ENCODE data around the gene ZMIZ1. TPM values are rescaled to one million over a fixed set of nuclear protein-coding genes. Genes with fewer than 3 reads are reported as not detected.

The ZMIZ1 gene
- total RNA-seq, 1 donor from 2014 or later, result 11.5 TPM

- peaks cover 7 to 15% (median 13%) of the 10 kb centered on the region in 3 donors for H3K36me3 ChIP-seq (ENCODE audit: control insufficient read depth in 3 of 3, insufficient read depth in 3 of 3, low read length in 3 of 3)
- H3K9me3 ChIP-seq (ENCODE audit: control insufficient read depth in 3 of 3, low read length in 3 of 3), result no peaks in the 10 kb centered on the region
- peak overlapping the region in 2 of 3 donors; percentile 9 to 33 for H3K9ac ChIP-seq (ENCODE audit: low read depth in 1 of 3, low read length in 3 of 3)
- H3K27me3 ChIP-seq (ENCODE audit: control insufficient read depth in 3 of 3, insufficient read depth in 3 of 3, low read length in 3 of 3), result no peaks in the 10 kb centered on the region
- H3K27ac ChIP-seq (ENCODE audit: low read depth, low read length), result peak overlapping the region; percentile 29
- H3K4me1 ChIP-seq (ENCODE audit: control insufficient read depth in 3 of 3, insufficient read depth in 3 of 3, low read length in 3 of 3), result peaks cover 71 to 85% (median 83%) of the 10 kb centered on the region in 3 donors
- H3K4me3 ChIP-seq (ENCODE audit: low read length in 3 of 3), result no peak overlapping the region
Measured at GRCh38 chr10:79135790-79136189, 67.0 kb downstream of the ZMIZ1 start.

- H3K4me3 ChIP-seq (ENCODE audit: low read length in 3 of 3), result no peak overlapping the region
- peak overlapping the region; percentile 29 for H3K27ac ChIP-seq (ENCODE audit: low read depth, low read length)
- H3K9me3 ChIP-seq (ENCODE audit: control insufficient read depth in 3 of 3, low read length in 3 of 3), result no peaks in the 10 kb centered on the region
- peaks cover 75 to 85% (median 83%) of the 10 kb centered on the region in 3 donors for H3K4me1 ChIP-seq (ENCODE audit: control insufficient read depth in 3 of 3, insufficient read depth in 3 of 3, low read length in 3 of 3)
- H3K9ac ChIP-seq (ENCODE audit: low read depth in 1 of 3, low read length in 3 of 3), result peak overlapping the region in 1 of 3 donors; percentile 16
- H3K36me3 ChIP-seq (ENCODE audit: control insufficient read depth in 3 of 3, insufficient read depth in 3 of 3, low read length in 3 of 3), result peaks cover 7 to 16% (median 15%) of the 10 kb centered on the region in 3 donors
- H3K27me3 ChIP-seq (ENCODE audit: control insufficient read depth in 3 of 3, insufficient read depth in 3 of 3, low read length in 3 of 3), result no peaks in the 10 kb centered on the region
Measured at GRCh38 chr10:79136236-79137005, 67.7 kb downstream of the ZMIZ1 start.

- no peaks in the 10 kb centered on the region for H3K27me3 ChIP-seq (ENCODE audit: control insufficient read depth in 3 of 3, insufficient read depth in 3 of 3, low read length in 3 of 3)
- peaks cover 80 to 86% (median 85%) of the 10 kb centered on the region in 3 donors for H3K4me1 ChIP-seq (ENCODE audit: control insufficient read depth in 3 of 3, insufficient read depth in 3 of 3, low read length in 3 of 3)
- H3K9me3 ChIP-seq (ENCODE audit: control insufficient read depth in 3 of 3, low read length in 3 of 3), result no peaks in the 10 kb centered on the region
- H3K9ac ChIP-seq (ENCODE audit: low read depth in 1 of 3, low read length in 3 of 3), result peak overlapping the region; percentile 57 to 66 (median 58)
- peak overlapping the region; percentile 88 for H3K27ac ChIP-seq (ENCODE audit: low read depth, low read length)
- H3K4me3 ChIP-seq (ENCODE audit: low read length in 3 of 3), result peak overlapping the region in 2 of 3 donors; percentile 6 to 12
- peaks cover 7 to 18% (median 18%) of the 10 kb centered on the region in 3 donors for H3K36me3 ChIP-seq (ENCODE audit: control insufficient read depth in 3 of 3, insufficient read depth in 3 of 3, low read length in 3 of 3)
Measured at GRCh38 chr10:79137300-79137756, 68.6 kb downstream of the ZMIZ1 start.

DNA sequence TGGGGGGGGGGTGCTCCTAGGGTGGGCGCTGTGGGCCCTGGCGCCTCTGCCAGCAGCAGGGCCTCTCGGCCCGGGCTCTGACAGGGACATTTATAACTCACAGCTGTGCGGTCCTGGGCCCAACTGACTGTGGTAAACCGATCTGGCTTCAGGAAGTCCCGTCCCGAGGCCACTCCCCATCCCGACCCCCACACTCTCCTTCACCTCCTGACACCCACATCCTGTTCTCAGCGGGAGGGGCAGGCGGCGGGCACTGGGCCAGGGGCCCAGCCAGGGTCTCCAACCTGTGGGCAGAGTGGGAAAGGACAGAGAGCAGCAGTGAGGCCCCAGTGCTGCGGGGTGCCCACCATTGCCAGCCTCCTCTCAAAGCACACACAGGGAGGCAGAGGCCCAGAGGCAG lies 69.1 kb downstream of the ZMIZ1 start:
- H3K27ac ChIP-seq (ENCODE audit: low read depth, low read length), result peak overlapping the region; percentile 88
- H3K9me3 ChIP-seq (ENCODE audit: control insufficient read depth in 3 of 3, low read length in 3 of 3), result no peaks in the 10 kb centered on the region
- H3K4me3 ChIP-seq (ENCODE audit: low read length in 3 of 3), result peak overlapping the region in 2 of 3 donors; percentile 6 to 23
- no peaks in the 10 kb centered on the region for H3K27me3 ChIP-seq (ENCODE audit: control insufficient read depth in 3 of 3, insufficient read depth in 3 of 3, low read length in 3 of 3)
- peak overlapping the region; percentile 58 to 66 (median 65) for H3K9ac ChIP-seq (ENCODE audit: low read depth in 1 of 3, low read length in 3 of 3)
- H3K36me3 ChIP-seq (ENCODE audit: control insufficient read depth in 3 of 3, insufficient read depth in 3 of 3, low read length in 3 of 3), result peaks cover 12 to 23% (median 23%) of the 10 kb centered on the region in 3 donors
- peaks cover 78 to 86% (median 86%) of the 10 kb centered on the region in 3 donors for H3K4me1 ChIP-seq (ENCODE audit: control insufficient read depth in 3 of 3, insufficient read depth in 3 of 3, low read length in 3 of 3)

DNA sequence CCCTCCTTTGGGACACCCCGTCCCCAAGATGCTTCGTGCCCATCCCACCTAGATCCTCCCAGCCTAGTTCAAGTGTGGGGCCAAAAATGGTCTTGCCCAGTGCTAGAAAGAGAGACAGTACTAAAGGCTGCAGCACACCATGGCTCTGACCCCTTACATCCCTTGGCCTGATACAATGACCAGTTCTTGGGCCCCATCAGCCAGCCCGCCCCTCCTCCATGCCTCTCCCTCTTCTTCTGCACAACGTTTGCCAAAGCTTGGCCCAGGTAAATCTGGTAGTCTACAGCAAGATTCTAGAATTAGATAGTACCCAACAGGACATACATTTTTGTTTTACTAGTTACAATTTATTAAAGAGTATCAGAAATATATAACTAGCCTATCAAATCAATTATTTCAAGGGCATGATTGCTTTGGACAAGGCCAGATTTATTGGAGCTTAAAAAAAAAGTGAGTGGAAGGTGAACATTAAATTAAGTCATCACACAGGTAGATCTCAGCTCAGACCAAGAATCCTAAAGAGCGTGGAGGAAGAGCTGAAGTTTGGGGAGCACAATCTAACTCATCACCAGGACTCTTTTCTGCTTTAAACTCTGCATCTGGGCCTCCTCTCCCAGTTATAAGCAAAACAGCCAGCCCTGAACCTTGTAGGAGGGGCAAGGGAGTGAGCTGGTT lies 69.8 kb downstream of the ZMIZ1 start:
- Histone ChIP-seq H3K4me1 (ENCODE audit: control insufficient read depth in 3 of 3, insufficient read depth in 3 of 3, low read length in 3 of 3) (peaks cover 72 to 86% (median 82%) of the 10 kb centered on the region in 3 donors), H3K27me3 (ENCODE audit: control insufficient read depth in 3 of 3, insufficient read depth in 3 of 3, low read length in 3 of 3) (no peaks in the 10 kb centered on the region), H3K9me3 (ENCODE audit: control insufficient read depth in 3 of 3, low read length in 3 of 3) (no peaks in the 10 kb centered on the region), H3K27ac (ENCODE audit: low read depth, low read length) (peak overlapping the region; percentile 88), H3K4me3 (ENCODE audit: low read length in 3 of 3) (peak overlapping the region in 1 of 3 donors; percentile 23), H3K9ac (ENCODE audit: low read depth in 1 of 3, low read length in 3 of 3) (peak overlapping the region; percentile 58 to 69 (median 66)), H3K36me3 (ENCODE audit: control insufficient read depth in 3 of 3, insufficient read depth in 3 of 3, low read length in 3 of 3) (peaks cover 13 to 30% (median 23%) of the 10 kb centered on the region in 3 donors)

GRCh38 chr10:79139124-79139835 lies 70.5 kb downstream of the ZMIZ1 start:
- Histone ChIP-seq H3K36me3 (ENCODE audit: control insufficient read depth in 3 of 3, insufficient read depth in 3 of 3, low read length in 3 of 3) (peaks cover 13 to 31% (median 23%) of the 10 kb centered on the region in 3 donors), H3K27me3 (ENCODE audit: control insufficient read depth in 3 of 3, insufficient read depth in 3 of 3, low read length in 3 of 3) (no peaks in the 10 kb centered on the region), H3K4me1 (ENCODE audit: control insufficient read depth in 3 of 3, insufficient read depth in 3 of 3, low read length in 3 of 3) (peaks cover 74 to 86% (median 82%) of the 10 kb centered on the region in 3 donors), H3K4me3 (ENCODE audit: low read length in 3 of 3) (peak overlapping the region in 1 of 3 donors; percentile 35), H3K27ac (ENCODE audit: low read depth, low read length) (peak overlapping the region; percentile 88), H3K9ac (ENCODE audit: low read depth in 1 of 3, low read length in 3 of 3) (peak overlapping the region; percentile 58 to 69 (median 66)), H3K9me3 (ENCODE audit: control insufficient read depth in 3 of 3, low read length in 3 of 3) (no peaks in the 10 kb centered on the region)

DNA sequence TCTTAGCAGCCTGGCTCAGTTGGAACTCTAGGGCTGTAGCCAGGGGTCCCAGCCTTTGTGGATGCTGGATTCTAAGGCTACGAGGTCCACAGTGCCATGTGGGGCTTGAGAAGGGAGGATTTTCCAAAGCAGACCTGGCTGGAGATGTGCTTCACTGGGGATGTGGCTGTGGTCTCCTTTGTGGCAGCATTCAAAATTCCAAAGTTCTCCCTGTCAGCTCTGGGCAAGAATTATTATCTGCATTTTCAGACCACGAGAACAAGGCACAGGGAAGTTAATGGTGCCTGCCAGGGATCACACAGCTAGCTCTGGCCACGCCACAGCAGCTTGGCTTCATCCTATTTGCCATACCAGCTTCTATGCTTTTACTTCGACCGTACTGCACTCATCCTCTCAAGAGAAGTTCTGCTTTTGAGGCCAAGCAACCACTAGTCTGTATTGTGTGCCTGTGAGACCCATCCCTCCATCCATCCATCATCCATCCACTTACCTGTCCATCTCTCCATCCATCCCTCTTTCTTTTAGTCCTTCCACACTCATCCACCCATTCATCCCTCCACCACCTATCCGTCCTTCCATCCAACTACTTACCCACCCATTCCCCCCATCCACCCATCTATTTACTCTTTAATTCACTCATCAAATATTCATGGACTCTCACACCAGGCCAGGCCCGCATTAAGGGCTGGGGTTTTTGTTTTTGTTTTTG lies 71.5 kb downstream of the ZMIZ1 start:
- Histone ChIP-seq H3K9ac (ENCODE audit: low read depth in 1 of 3, low read length in 3 of 3) (peak overlapping the region in 2 of 3 donors; percentile 58 to 66), H3K4me3 (ENCODE audit: low read length in 3 of 3) (no peak overlapping the region), H3K36me3 (ENCODE audit: control insufficient read depth in 3 of 3, insufficient read depth in 3 of 3, low read length in 3 of 3) (peaks cover 13 to 31% (median 23%) of the 10 kb centered on the region in 3 donors)

DNA sequence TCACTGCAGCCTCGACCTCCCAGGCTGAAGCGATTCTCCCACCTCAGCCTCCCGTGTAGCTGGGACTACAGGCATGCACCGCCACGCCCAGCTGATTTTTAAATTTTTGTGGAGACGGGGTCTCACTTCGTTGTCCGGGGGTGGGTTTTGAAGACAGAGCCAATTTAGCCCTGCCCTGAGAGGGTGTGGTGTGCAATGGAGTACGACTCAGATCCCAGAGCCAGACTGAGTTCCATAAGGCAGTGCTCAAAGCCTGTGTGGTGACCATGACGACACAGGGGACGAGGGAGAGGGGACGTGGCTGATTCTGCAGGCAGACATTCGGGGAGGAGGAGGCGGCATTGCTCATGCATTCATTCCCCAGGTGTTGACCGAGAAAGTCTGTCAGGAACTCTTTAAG lies 72.1 kb downstream of the ZMIZ1 start:
- peaks cover 13 to 31% (median 23%) of the 10 kb centered on the region in 3 donors for H3K36me3 ChIP-seq (ENCODE audit: control insufficient read depth in 3 of 3, insufficient read depth in 3 of 3, low read length in 3 of 3)
- H3K9me3 ChIP-seq (ENCODE audit: control insufficient read depth in 3 of 3, low read length in 3 of 3), result no peaks in the 10 kb centered on the region
- H3K27ac ChIP-seq (ENCODE audit: low read depth, low read length), result no peak overlapping the region
- H3K9ac ChIP-seq (ENCODE audit: low read depth in 1 of 3, low read length in 3 of 3), result no peak overlapping the region
- no peaks in the 10 kb centered on the region for H3K27me3 ChIP-seq (ENCODE audit: control insufficient read depth in 3 of 3, insufficient read depth in 3 of 3, low read length in 3 of 3)
- no peak overlapping the region for H3K4me3 ChIP-seq (ENCODE audit: low read length in 3 of 3)
- H3K4me1 ChIP-seq (ENCODE audit: control insufficient read depth in 3 of 3, insufficient read depth in 3 of 3, low read length in 3 of 3), result peaks cover 74 to 88% (median 86%) of the 10 kb centered on the region in 3 donors

More for the DNA sequence above, 71.5 kb downstream of the ZMIZ1 start:
- Histone ChIP-seq H3K4me1 (ENCODE audit: control insufficient read depth in 3 of 3, insufficient read depth in 3 of 3, low read length in 3 of 3) (peaks cover 74 to 88% (median 86%) of the 10 kb centered on the region in 3 donors), H3K9me3 (ENCODE audit: control insufficient read depth in 3 of 3, low read length in 3 of 3) (no peaks in the 10 kb centered on the region), H3K27ac (ENCODE audit: low read depth, low read length) (peak overlapping the region; percentile 88), H3K27me3 (ENCODE audit: control insufficient read depth in 3 of 3, insufficient read depth in 3 of 3, low read length in 3 of 3) (no peaks in the 10 kb centered on the region)

DNA sequence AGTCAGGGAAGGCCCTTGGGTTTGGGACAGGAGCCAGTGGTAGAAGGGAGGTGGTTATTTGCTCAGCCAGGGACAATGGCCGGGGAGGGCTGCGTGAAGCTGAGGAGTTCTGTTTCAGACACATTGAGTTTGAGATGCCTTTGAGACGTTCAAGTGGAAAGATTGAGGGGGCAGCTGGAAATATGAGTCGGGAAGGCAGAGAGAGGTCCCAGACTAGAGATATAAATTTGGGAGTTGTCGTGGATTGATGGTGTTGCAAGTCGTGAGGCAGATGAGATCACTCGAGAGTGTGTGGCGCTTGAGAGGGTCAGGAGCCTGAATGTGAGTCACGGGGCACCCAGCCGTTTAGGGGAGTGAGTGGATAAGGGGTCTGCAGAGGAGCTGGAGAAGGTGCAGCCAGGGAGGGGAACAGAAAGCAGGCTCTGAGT lies 73.3 kb downstream of the ZMIZ1 start:
- Histone ChIP-seq H3K9ac (ENCODE audit: low read depth in 1 of 3, low read length in 3 of 3) (peak overlapping the region in 1 of 3 donors; percentile 8), H3K36me3 (ENCODE audit: control insufficient read depth in 3 of 3, insufficient read depth in 3 of 3, low read length in 3 of 3) (peaks cover 13 to 31% (median 23%) of the 10 kb centered on the region in 3 donors), H3K27me3 (ENCODE audit: control insufficient read depth in 3 of 3, insufficient read depth in 3 of 3, low read length in 3 of 3) (no peaks in the 10 kb centered on the region), H3K27ac (ENCODE audit: low read depth, low read length) (peak overlapping the region; percentile 42), H3K4me1 (ENCODE audit: control insufficient read depth in 3 of 3, insufficient read depth in 3 of 3, low read length in 3 of 3) (peaks cover 74 to 88% (median 86%) of the 10 kb centered on the region in 3 donors), H3K4me3 (ENCODE audit: low read length in 3 of 3) (no peak overlapping the region), H3K9me3 (ENCODE audit: control insufficient read depth in 3 of 3, low read length in 3 of 3) (no peaks in the 10 kb centered on the region)

Data from skeletal muscle tissue (tissue), 4 donors.